ENCODE measurements around the gene KCNH2. TPM values are rescaled to one million over a fixed set of nuclear protein-coding genes. Genes with fewer than 3 reads are reported as not detected.

The KCNH2 gene
- total RNA-seq, 2 experiments from 2014 or later = 0.11 to 0.13 TPM

- ChIA-PET POLR2A (no interaction called here), CTCF (interaction anchor here (0.7 to 3.6 kb wide), 19 partner anchors 8 to 248 kb away, joined by 3 to 19 read pairs (median 6); no protein-coding TSS in a partner anchor)
Measured at GRCh38 chr7:150986556-150986955, 8.4 kb upstream of the KCNH2 start.

- POLR2A ChIA-PET = interaction anchor here (0.6 kb wide), 1 partner anchor 22 kb away, joined by 4 read pairs; no protein-coding TSS in a partner anchor
- CTCF ChIA-PET = interaction anchor here (0.8 to 3.6 kb wide), 20 partner anchors 7 to 207 kb away, joined by 3 to 19 read pairs (median 6); no protein-coding TSS in a partner anchor
Measured at GRCh38 chr7:150986099-150986512, 8.0 kb upstream of the KCNH2 start.

GRCh38 chr7:150983893-150984368 lies 5.8 kb upstream of the KCNH2 start:
- ChIA-PET POLR2A (no interaction called here), CTCF (interaction anchor here (0.7 to 3.6 kb wide), 8 partner anchors 9 to 205 kb away, joined by 3 to 19 read pairs (median 8); no protein-coding TSS in a partner anchor)

GRCh38 chr7:150982351-150982750 lies 4.2 kb upstream of the KCNH2 start:
- POLR2A ChIA-PET = no interaction called here
- CTCF ChIA-PET = no interaction called here

GRCh38 chr7:150981644-150982043 lies 3.5 kb upstream of the KCNH2 start:
- POLR2A ChIA-PET = no interaction called here

GRCh38 chr7:150980663-150981062 lies 2.5 kb upstream of the KCNH2 start:
- ChIA-PET CTCF (interaction anchor here (0.6 to 2.7 kb wide), 2 partner anchors 10 to 18 kb away, joined by 3 to 8 read pairs; no protein-coding TSS in a partner anchor), POLR2A (no interaction called here)

More at GRCh38 chr7:150981644-150982043, 3.5 kb upstream of the KCNH2 start:
- CTCF ChIA-PET = no interaction called here

GRCh38 chr7:150979713-150980390 lies 1.7 kb upstream of the KCNH2 start:
- ChIA-PET CTCF (interaction anchor here (0.6 to 2.7 kb wide), 5 partner anchors 9 to 103 kb away, joined by 3 to 8 read pairs (median 3); no protein-coding TSS in a partner anchor), POLR2A (no interaction called here)

GRCh38 chr7:150977382-150978125 lies 567 bp downstream of the KCNH2 start:
- ChIA-PET CTCF (interaction anchor here (0.6 to 1.4 kb wide), 3 partner anchors 15 to 113 kb away, joined by 3 read pairs; no protein-coding TSS in a partner anchor), POLR2A (no interaction called here)

GRCh38 chr7:150976529-150977381 lies 1.4 kb downstream of the KCNH2 start:
- CTCF ChIA-PET = interaction anchor here (0.9 to 2.7 kb wide), 4 partner anchors 9 to 78 kb away, joined by 3 to 16 read pairs (median 5); no protein-coding TSS in a partner anchor
- POLR2A ChIA-PET = interaction anchor here (0.7 kb wide), 1 partner anchor 310 kb away, joined by 3 read pairs; no protein-coding TSS in a partner anchor

- POLR2A ChIA-PET = interaction anchor here (0.7 kb wide), 1 partner anchor 309 kb away, joined by 3 read pairs; no protein-coding TSS in a partner anchor
- CTCF ChIA-PET = interaction anchor here (1.2 to 2.7 kb wide), 3 partner anchors 10 to 77 kb away, joined by 3 to 16 read pairs (median 7); no protein-coding TSS in a partner anchor
Measured at GRCh38 chr7:150975536-150976319, 2.4 kb downstream of the KCNH2 start.

GRCh38 chr7:150974468-150975391 lies 3.4 kb downstream of the KCNH2 start:
- ChIA-PET CTCF (interaction anchor here (1.2 to 2.7 kb wide), 4 partner anchors 11 to 76 kb away, joined by 3 to 16 read pairs (median 6); no protein-coding TSS in a partner anchor), POLR2A (no interaction called here)

GRCh38 chr7:150973571-150974451 lies 4.3 kb downstream of the KCNH2 start:
- ChIA-PET POLR2A (no interaction called here), CTCF (interaction anchor here (1.3 to 1.5 kb wide), 2 partner anchors 14 to 18 kb away, joined by 3 to 5 read pairs; no protein-coding TSS in a partner anchor)

- ChIA-PET CTCF (interaction anchor here (1.3 kb wide), 1 partner anchor 13 kb away, joined by 3 read pairs; no protein-coding TSS in a partner anchor), POLR2A (no interaction called here)
Measured at GRCh38 chr7:150972741-150973140, 5.4 kb downstream of the KCNH2 start.

- CTCF ChIA-PET = no interaction called here
- POLR2A ChIA-PET = no interaction called here
Measured at GRCh38 chr7:150972023-150972468, 6.1 kb downstream of the KCNH2 start.

GRCh38 chr7:150971242-150972022 lies 6.7 kb downstream of the KCNH2 start:
- CTCF ChIA-PET = interaction anchor here (1.1 to 1.9 kb wide), 4 partner anchors 8 to 73 kb away, joined by 3 to 8 read pairs (median 3); no protein-coding TSS in a partner anchor
- POLR2A ChIA-PET = no interaction called here
